Panc1 (cell line): ENCODE data around the gene PTGFRN. TPM values are rescaled to one million over a fixed set of nuclear protein-coding genes. Genes with fewer than 3 reads are reported as not detected.

Experiments
- ATAC-seq: fragments of 200-7000 bp; cut with Tn5 transposase; 2 replicates; pipeline ENCODE4 v1.9.1; 2020; ENCODE audit warnings: mild to moderate bottlenecking, moderate library complexity
- BruUV-seq: library from RNA; stranded (reverse); fragments of 400-500 nt; replicated peaks from 2 replicates; lab custom pipeline; 2021; lab: Mats Ljungman, UMichigan
- CTCF ChIA-PET: fragments of 300-600 bp; sonication (Branson Sonifier 250); formaldehyde crosslinking; loops from one replicate; lab custom pipeline; 2022; ENCODE audit warnings: antibody characterized with exemption; lab: Charles Lee
- POLR2A ChIA-PET: fragments of 300-600 bp; sonication (Branson Sonifier 250); formaldehyde crosslinking; loops from one replicate; lab custom pipeline; 2022; ENCODE audit warnings: antibody characterized with exemption; lab: Charles Lee
- DNase-seq: peaks from one replicate; pipeline ENCODE4 v3.0.0-alpha.2; 2010; ENCODE audit warnings: low read depth, low spot score
- H3K27ac ChIP-seq: 2 replicates; pipeline ENCODE4 v1.5.1; 2011; ENCODE audit warnings: mild to moderate bottlenecking, low read length, inconsistent platforms
- H3K27me3 ChIP-seq: fragments of 200-500 bp; sonication (Bioruptor generic); 2 replicates; pipeline ENCODE4 v1.6.0; 2014; ENCODE audit warnings: low read length, inconsistent platforms; ENCODE audit not compliant: control insufficient read depth, insufficient read depth
- H3K36me3 ChIP-seq: fragments of 200-500 bp; sonication (Bioruptor generic); 2 replicates; pipeline ENCODE4 v1.5.1; 2014; ENCODE audit warnings: inconsistent platforms, mild to moderate bottlenecking, low read length, moderate library complexity; ENCODE audit not compliant: control insufficient read depth, insufficient read depth
- H3K4me1 ChIP-seq: 2 replicates; pipeline ENCODE4 v1.5.1; 2011; ENCODE audit warnings: inconsistent platforms, mild to moderate bottlenecking, low read length, moderate library complexity; ENCODE audit not compliant: control insufficient read depth, insufficient read depth
- H3K4me3 ChIP-seq, 2 experiments: 2 replicates each; pipeline ENCODE4 v1.5.1; 2011 to 2012; ENCODE audit warnings: low read depth in 2 of 2, low read length in 2 of 2, mild to moderate bottlenecking in 2 of 2, inconsistent platforms in 1 of 2, moderate library complexity in 1 of 2
- H3K9me3 ChIP-seq: fragments of 200-500 bp; sonication (Bioruptor generic); 2 replicates; pipeline ENCODE4 v1.5.1; 2014; ENCODE audit warnings: low read depth, mild to moderate bottlenecking, inconsistent platforms, low read length, moderate library complexity; ENCODE audit not compliant: control insufficient read depth, insufficient read depth
- CTCF ChIP-seq: fragments of 450-650 bp; IDR thresholded peaks from 2 replicates; pipeline ENCODE4 v1.5.1; 2017; ENCODE audit warnings: mild to moderate bottlenecking
- POLR2AphosphoS5 ChIP-seq: IDR thresholded peaks from 2 replicates; pipeline ENCODE4 v1.6.1; 2012; ENCODE audit warnings: mild to moderate bottlenecking, low read depth, low read length, moderate library complexity
- SIN3A ChIP-seq: IDR thresholded peaks from 2 replicates; pipeline ENCODE4 v1.6.1; 2012; ENCODE audit warnings: low read depth, mild to moderate bottlenecking, low read length, moderate library complexity, borderline replicate concordance; ENCODE audit not compliant: insufficient read depth
- TCF7L2 ChIP-seq: IDR thresholded peaks from 2 replicates; pipeline ENCODE4 v1.6.1; 2011; ENCODE audit warnings: mild to moderate bottlenecking, low read depth, low read length, inconsistent platforms
- in situ Hi-C: cut with HindIII; loops from 2 replicates; pipeline ENCODE4 v1.10.0; 2016; ENCODE audit warnings: low sequenced_read_pairs, low pct_unique_long_range_greater_than_20kb
- intact Hi-C: fragments of 100-400 bp; cut with micrococcal nuclease; formaldehyde crosslinking; loops from one replicate; pipeline ENCODE4 v1.10.0; 2022; ENCODE audit not compliant: unreplicated experiment
- total RNA-seq: library from RNA; stranded (reverse); gene quantifications from one replicate; pipeline ENCODE4 v1.2.1, GENCODE V29; 2021; ENCODE audit not compliant: unreplicated experiment
- TF ChIP-seq, protein P1 (sequence below), 2 experiments: IDR thresholded peaks; 2 replicates each; pipeline ENCODE4 v1.6.1; 2011 to 2012; ENCODE audit warnings: low read depth in 2 of 2, control low read depth in 1 of 2, low read length in 1 of 2, mild to moderate bottlenecking in 1 of 2, moderate library complexity in 1 of 2; ENCODE audit not compliant: insufficient read depth in 1 of 2

PTGFRN gene
- total RNA-seq, 1 experiment from 2014 or later = 5.2 TPM

- no TSS peak for BruUV-seq
- DNase-seq (no peak), ATAC-seq (no peak)
- TF ChIP-seq SIN3A = no peak
- TF ChIP-seq TCF7L2 = no peak
- no peak for TF ChIP-seq CTCF
- TF ChIP-seq, protein P1, sequence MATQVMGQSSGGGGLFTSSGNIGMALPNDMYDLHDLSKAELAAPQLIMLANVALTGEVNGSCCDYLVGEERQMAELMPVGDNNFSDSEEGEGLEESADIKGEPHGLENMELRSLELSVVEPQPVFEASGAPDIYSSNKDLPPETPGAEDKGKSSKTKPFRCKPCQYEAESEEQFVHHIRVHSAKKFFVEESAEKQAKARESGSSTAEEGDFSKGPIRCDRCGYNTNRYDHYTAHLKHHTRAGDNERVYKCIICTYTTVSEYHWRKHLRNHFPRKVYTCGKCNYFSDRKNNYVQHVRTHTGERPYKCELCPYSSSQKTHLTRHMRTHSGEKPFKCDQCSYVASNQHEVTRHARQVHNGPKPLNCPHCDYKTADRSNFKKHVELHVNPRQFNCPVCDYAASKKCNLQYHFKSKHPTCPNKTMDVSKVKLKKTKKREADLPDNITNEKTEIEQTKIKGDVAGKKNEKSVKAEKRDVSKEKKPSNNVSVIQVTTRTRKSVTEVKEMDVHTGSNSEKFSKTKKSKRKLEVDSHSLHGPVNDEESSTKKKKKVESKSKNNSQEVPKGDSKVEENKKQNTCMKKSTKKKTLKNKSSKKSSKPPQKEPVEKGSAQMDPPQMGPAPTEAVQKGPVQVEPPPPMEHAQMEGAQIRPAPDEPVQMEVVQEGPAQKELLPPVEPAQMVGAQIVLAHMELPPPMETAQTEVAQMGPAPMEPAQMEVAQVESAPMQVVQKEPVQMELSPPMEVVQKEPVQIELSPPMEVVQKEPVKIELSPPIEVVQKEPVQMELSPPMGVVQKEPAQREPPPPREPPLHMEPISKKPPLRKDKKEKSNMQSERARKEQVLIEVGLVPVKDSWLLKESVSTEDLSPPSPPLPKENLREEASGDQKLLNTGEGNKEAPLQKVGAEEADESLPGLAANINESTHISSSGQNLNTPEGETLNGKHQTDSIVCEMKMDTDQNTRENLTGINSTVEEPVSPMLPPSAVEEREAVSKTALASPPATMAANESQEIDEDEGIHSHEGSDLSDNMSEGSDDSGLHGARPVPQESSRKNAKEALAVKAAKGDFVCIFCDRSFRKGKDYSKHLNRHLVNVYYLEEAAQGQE (IDR thresholded peaks at IDR 0.05; ENCODE audit: insufficient read depth in 1 of 2, low read depth in 2 of 2, low read length in 1 of 2) = no peak
- TF ChIP-seq POLR2AphosphoS5 = no peak
- intact Hi-C loops (no loop called here), in situ Hi-C loops (no loop called here)
- Histone ChIP-seq H3K36me3 (no peaks in the 10 kb centered on the region; the same call in 1 of the 2 replicates), H3K4me1 (no peaks in the 10 kb centered on the region), H3K9me3 (no peaks in the 10 kb centered on the region), H3K27ac (no peak overlapping the region), H3K4me3 (no peak overlapping the region), H3K27me3 (no peaks in the 10 kb centered on the region)
- POLR2A ChIA-PET = no interaction called here
- CTCF ChIA-PET = no interaction called here
Observed at GRCh38 chr1:116966791-116967190, 57.1 kb downstream of the PTGFRN start.

- Histone ChIP-seq H3K9me3 (no peaks in the 10 kb centered on the region), H3K4me1 (no peaks in the 10 kb centered on the region), H3K27me3 (no peaks in the 10 kb centered on the region), H3K4me3 (no peak overlapping the region), H3K36me3 (no peaks in the 10 kb centered on the region; the same call in 1 of the 2 replicates), H3K27ac (no peak overlapping the region)
- ChIA-PET CTCF (no interaction called here), POLR2A (no interaction called here)
- intact Hi-C loops (no loop called here), in situ Hi-C loops (no loop called here)
- TF ChIP-seq TCF7L2 (no peak), CTCF (no peak), SIN3A (no peak), POLR2AphosphoS5 (no peak)
- TF ChIP-seq, protein P1 (IDR thresholded peaks at IDR 0.05; ENCODE audit: insufficient read depth in 1 of 2, low read depth in 2 of 2, low read length in 1 of 2) = no peak
- no peak for ATAC-seq
- BruUV-seq = no TSS peak
- DNase-seq = no peak
Observed at GRCh38 chr1:116968724-116969123, 59.0 kb downstream of the PTGFRN start.
